HT1080 (cell line): ENCODE data around the gene MAP7D2. TPM values are rescaled to one million over a fixed set of nuclear protein-coding genes. Genes with fewer than 3 reads are reported as not detected.
A peak's percentile ranks its signal among the peaks of the same experiment; 100 is the strongest.

Experiments
- DNase-seq: peaks from one replicate; pipeline ENCODE4 v3.0.0-alpha.2; 2015; ENCODE audit warnings: low read depth
- total RNA-seq: library from RNA; depleted of rRNA; stranded (reverse); fragments of >200 nt; shearing (Covaris generic); gene quantifications from 2 replicates; pipeline ENCODE4 v1.2.3, GENCODE V29; 2014

MAP7D2 gene
- total RNA-seq, 1 experiment from 2014 or later = not detected

DNA sequence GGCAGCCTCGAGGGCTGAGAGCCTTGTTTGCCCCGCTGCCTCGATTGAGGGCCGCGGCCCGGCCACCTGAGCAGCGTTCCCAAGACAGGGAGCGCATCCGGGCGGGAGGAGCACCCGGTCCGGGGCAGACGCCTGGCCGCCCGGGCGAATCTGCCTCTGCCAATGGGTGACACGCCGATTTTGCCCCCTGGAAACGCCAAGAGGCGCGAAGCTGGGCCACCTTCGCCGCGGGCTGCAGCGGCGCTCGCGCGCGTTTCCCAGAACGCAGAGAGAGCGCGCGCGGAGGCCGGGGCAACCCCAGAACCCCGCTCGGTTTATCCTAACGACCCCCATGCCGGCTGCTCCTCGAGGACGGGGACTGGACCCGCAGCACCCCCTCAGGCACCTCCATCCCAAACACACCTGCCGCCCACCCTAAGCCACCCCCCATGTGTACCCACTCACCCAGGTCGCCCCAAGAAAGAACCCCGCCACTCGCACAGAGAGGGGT lies 575 bp downstream of the MAP7D2 start:
- no peak for DNase-seq

- DNase-seq = no peak
Observed at GRCh38 chrX:20112022-20112774, 4.5 kb downstream of the MAP7D2 start.

GRCh38 chrX:20111271-20111670 lies 5.4 kb downstream of the MAP7D2 start:
- DNase-seq = no peak

DNA sequence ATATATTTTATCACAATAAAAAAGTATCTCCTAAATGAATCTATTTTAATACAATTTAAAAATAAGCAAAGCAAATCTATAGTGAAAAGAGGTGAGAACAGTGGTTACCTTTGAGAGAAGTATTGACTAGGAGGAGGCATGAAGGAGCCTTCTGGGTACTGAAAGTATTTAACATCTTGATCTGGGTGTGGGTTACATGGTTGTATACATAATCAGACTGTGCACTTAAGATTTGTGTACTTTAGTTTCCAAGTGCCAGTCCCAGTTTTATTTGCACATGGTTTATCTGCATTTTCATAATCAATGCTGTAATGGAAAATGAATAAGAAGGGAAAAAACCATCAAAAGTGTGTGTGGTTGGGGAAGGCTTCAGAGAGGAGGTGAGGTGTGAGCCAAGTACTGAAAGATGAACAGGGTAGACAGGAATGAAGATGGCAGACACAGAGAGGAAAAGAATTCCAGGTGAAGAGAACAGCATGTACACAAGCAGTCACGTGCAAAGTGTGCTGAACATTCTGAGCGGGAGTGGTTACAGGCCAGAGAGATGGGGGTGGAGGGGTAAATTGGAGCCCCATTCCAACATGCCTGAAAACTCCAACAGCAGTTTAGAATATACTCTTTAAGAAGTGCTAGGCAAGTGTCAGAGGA lies 14.6 kb downstream of the MAP7D2 start:
- no peak for DNase-seq

DNA sequence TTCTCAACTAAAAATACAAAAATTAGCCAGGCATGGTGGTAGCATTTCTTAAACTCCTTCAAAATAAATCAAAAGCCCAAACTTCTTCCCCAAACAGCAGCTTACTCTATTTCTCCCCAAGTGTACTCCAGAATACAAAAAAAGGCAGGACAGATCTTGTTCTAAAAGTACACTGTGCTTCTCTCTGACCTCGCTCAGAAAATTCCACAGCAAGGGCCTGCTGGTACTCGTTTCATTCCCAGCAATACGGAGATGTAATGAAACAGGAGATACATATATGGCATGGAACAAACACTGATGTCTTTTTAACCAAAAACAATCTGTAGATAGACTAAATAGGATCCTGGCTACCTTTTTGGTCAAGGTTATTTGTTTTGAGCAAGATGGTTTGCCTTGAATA lies 25.2 kb downstream of the MAP7D2 start:
- no peak for DNase-seq

DNA sequence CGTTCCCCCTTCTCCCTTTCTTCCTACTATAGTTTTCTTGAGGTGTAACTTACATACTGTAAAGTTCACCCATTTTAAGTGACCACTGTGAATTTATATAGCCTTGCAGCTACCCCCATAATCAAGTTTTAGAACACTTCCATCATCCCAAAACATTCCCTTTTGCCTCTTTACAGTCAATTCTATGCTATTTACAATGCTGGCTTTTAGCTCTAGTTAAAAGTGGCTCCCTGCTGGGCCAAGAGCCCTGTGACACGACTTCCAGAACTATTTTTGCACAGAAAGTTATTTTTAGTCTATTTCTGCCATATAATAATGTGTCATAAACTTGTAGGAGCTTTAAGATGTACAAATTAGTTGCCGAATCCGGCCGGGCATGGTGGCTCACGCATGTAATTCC lies 26.9 kb downstream of the MAP7D2 start:
- DNase-seq = no peak

DNA sequence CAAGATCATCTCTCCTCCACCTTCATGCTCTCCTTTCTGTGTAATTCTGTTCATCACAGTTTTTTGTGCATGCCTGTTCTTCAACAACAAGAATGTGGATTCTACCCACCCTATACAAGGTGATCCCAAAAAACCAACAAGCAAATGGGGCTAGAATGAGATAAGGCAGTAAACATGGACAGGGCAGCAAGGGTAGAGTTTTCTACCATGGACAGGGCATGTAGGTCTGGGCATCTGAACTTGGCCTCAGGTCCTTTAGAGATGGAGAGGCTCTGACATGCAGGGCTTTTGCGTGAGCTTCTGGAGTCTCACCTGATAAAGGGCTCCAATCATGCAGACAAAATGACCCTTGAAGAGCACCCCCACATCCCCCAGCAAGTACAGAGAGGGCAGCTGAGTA lies 36.4 kb downstream of the MAP7D2 start:
- no peak for DNase-seq

GRCh38 chrX:20071511-20072079 lies 45.1 kb downstream of the MAP7D2 start:
- no peak for DNase-seq

DNA sequence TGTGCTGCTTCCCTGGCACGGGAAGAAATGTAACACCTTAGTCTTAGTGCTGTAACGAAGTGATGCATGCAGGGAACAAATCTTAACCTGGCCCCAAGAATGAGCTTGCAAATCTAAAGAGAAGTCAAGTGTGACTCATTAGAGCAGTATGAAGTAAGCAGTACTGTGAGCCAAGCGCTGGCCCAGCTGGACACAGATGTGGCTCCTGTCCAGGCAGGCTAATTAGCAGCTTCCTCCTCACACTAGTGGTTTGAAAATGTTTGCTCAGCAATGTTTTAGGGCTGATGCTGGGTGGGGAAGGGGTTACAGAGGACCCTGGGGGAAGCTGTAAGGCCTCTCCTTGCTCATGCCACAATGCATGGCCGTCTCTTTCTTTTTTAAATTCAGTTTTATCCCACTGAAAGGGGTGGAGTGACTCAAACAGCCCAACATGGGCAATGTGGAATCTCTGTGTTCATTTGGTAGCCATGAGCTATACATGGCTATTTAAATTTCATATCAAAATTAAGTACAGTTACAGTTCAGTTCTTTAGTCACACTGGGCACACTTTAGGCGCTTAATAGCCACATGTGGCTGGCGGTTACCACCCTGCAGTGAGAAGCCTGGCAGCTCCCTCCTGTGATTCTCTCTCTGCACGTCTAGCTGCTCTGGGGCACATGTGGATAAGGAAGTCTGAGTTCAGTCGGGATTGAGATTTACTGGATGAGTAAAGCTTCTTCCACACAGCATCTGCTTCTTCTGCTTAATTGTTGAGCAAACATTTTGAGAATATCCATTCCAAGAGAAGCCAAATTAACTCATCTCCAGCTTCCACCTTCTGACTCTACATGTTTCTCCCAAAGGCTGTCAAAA lies 48.8 kb downstream of the MAP7D2 start:
- peak; percentile 77 for DNase-seq

GRCh38 chrX:20066968-20067708 lies 49.6 kb downstream of the MAP7D2 start:
- peak; percentile 53 for DNase-seq

GRCh38 chrX:20063716-20064351 lies 52.9 kb downstream of the MAP7D2 start:
- no peak for DNase-seq

DNA sequence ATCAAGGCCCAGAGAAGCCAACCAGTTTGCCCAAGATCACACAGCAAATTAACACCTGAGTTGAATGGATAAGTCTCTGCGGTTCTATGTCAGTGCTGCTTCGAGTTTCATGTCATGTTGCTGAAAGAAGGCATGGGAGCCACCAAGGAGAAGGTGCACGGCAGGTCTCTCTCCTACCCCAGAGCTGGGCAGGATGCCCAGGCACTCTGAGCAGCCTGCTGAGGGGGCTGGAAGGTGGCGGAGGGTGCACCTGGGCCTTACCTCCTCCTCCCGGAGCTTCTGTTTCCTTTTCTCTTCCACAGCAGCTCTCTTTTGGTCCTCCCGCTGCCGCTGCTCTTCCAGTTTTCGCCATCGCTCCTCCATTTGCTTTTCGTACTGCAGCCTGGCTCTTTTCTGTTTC lies 53.6 kb downstream of the MAP7D2 start:
- DNase-seq = no peak

- peak; percentile 30 for DNase-seq
Observed at GRCh38 chrX:20061855-20062254, 54.9 kb downstream of the MAP7D2 start.

DNA sequence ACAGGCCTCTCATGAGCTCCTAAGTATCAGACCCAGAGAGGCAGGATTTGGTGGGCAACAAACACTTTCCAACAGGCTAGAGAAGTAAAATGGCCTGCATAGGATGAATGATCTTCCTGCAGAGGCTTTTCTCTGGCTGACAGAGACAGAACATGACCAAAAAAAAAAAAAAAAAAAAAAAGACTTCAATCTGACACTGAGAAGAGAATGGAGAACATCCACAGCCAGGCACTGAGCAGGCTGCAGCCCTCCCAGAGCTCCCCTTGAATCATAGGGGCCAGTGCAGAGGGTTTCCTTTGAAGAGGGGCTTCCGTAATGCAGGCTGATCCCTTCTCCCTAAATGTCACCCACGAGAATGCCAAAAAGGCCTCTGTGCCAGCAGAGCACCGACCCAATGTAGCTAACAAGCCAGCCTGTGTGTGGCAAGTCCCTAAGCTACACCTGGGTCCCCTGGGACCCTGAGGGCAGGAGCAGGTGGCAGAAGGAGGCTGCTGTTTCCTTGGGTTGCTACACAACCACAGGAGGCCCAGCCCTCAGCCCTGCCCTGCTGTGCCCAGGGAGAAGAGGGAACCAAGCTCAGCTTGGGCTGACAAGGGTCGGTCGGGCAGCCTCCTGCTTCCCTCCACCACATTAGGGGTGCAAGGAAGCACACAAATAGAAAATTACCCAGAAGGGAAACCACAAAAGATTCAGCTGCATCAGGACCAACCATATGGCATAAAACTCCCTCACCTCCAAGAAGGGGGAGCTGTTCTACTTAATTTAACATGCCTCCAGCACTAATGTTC lies 55.6 kb downstream of the MAP7D2 start:
- DNase-seq = no peak

DNA sequence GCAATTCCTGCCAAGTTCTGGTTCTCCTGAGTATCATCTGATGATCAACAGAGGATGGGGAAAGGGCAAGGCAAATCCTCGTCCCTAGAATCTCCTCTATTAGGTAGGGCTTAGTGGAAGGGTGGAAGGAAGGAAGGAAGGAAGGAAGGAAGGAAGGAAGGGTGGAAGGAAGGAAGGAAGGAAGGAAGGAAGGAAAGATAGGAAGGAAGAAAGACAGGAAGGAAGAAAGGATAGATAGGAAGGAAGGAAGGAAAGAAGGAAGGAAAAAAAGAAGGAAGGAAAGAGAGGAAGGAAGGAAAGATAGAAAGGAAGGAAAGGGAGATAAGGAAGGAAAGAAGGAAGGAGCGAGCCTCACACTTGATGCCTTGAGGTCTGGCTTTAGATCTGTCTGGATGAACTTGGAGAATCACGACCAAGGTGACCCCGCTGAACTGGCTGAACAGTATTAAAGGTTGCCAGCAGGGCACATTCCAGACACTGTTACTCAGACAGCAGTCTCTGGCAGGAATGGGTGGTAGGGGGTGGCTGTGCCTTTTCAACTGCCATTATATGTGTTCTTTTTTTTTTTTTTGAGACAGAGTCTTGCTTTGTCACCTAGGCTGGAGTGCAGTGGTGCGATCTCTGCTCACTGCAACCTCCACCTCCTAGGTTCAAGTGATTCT lies 57.1 kb downstream of the MAP7D2 start:
- DNase-seq = no peak

GRCh38 chrX:20057479-20057878 lies 59.2 kb downstream of the MAP7D2 start:
- no peak for DNase-seq

- DNase-seq = no peak
Observed at GRCh38 chrX:20056704-20057103, 60.0 kb downstream of the MAP7D2 start.

DNA sequence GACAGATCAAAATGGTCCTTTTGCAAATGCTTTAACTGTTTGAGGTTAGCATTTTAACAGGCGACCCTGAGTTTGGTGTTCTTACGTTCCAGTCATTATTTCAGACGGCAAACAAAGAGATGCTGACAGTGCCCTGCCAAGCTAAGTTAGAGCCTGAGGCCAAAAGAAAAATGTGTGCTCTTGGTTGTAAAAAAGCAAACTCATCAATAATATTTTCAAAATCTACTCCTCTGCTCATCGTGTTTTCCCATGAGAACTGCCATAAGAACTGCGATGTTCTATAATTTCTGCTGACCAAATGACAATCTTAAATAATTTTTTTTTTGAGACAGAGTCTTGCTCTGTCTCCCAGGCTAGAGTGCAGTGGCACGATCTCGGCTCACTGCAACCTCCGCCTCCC lies 63.2 kb downstream of the MAP7D2 start:
- no peak for DNase-seq

- no peak for DNase-seq
Observed at GRCh38 chrX:20046864-20047263, 69.8 kb downstream of the MAP7D2 start.
